Activated naive CD8-positive, alpha-beta T cell treated with anti-CD3 and anti-CD28 coated beads, Interleukin-2, amount 10 ng/mL, durations not matched to agents 7 days and 5 days (primary cell): ENCODE data around the gene EIF3K. TPM values are rescaled to one million over a fixed set of nuclear protein-coding genes. Genes with fewer than 3 reads are reported as not detected.

Experiments used
- ATAC-seq: fragments of 150-1000 bp; cut with Tn5 transposase; one replicate; pipeline ENCODE4 v1.10.0; 2021; ENCODE audit warnings: low read depth, moderate library complexity
- POLR2A ChIA-PET: fragments of 350-600 bp; sonication (Branson Sonifier 250); formaldehyde crosslinking; loops from one replicate; lab custom pipeline; 2021; ENCODE audit warnings: antibody characterized with exemption; lab: Charles Lee
- DNase-seq: peaks from one replicate; pipeline ENCODE4 v3.0.0; 2021
- H3K27ac Mint-ChIP-seq: one replicate; pipeline ENCODE4 v1.8.0; 2022; ENCODE audit warnings: mild to moderate bottlenecking, mixed read lengths
- H3K27me3 Mint-ChIP-seq: one replicate; pipeline ENCODE4 v1.8.0; 2022; ENCODE audit warnings: mild to moderate bottlenecking, moderate library complexity, mixed read lengths
- H3K36me3 Mint-ChIP-seq: one replicate; pipeline ENCODE4 v1.8.0; 2021; ENCODE audit warnings: mild to moderate bottlenecking, mixed read lengths
- H3K4me1 Mint-ChIP-seq: one replicate; pipeline ENCODE4 v1.8.0; 2021; ENCODE audit warnings: mixed read lengths
- H3K4me3 Mint-ChIP-seq: one replicate; pipeline ENCODE4 v1.8.0; 2022; ENCODE audit warnings: mild to moderate bottlenecking, moderate library complexity, mixed read lengths
- H3K9me3 Mint-ChIP-seq: one replicate; pipeline ENCODE4 v1.8.0; 2021; ENCODE audit warnings: mixed read lengths
- total RNA-seq, 2 experiments: library from RNA; stranded (reverse); gene quantifications; one replicate each; pipeline ENCODE4 v1.2.3, GENCODE V29; 2021

Gene EIF3K
- total RNA-seq, 2 experiments from 2014 or later = 307 to 308 TPM

GRCh38 chr19:38667661-38668171, 48.7 kb downstream of the EIF3K start:
- no peak overlapping the region for H3K27ac Mint-ChIP-seq
- ATAC-seq (no peak), DNase-seq (no peak)
- no peaks in the 10 kb centered on the region for H3K27me3 Mint-ChIP-seq
- H3K9me3 Mint-ChIP-seq = no peaks in the 10 kb centered on the region
- peaks cover 59% of the 10 kb centered on the region for H3K4me1 Mint-ChIP-seq
- no peak overlapping the region for H3K4me3 Mint-ChIP-seq
- POLR2A ChIA-PET = interaction anchor here (0.5 to 2.7 kb wide), 3 partner anchors 10 to 34 kb away, joined by 4 to 6 read pairs (median 6); no protein-coding TSS in a partner anchor
- H3K36me3 Mint-ChIP-seq = peaks cover 23% of the 10 kb centered on the region

- H3K27me3 Mint-ChIP-seq = no peaks in the 10 kb centered on the region
- peak overlapping the region; percentile 49 for H3K4me3 Mint-ChIP-seq
- peak overlapping the region; percentile 44 for H3K27ac Mint-ChIP-seq
- peaks cover 50% of the 10 kb centered on the region for H3K4me1 Mint-ChIP-seq
- H3K36me3 Mint-ChIP-seq = peaks cover 22% of the 10 kb centered on the region
- DNase-seq (no peak), ATAC-seq (peak; percentile 15)
- POLR2A ChIA-PET = interaction anchor here (0.5 to 2.7 kb wide), 8 partner anchors 9 to 263 kb away, joined by 3 to 10 read pairs (median 4); no protein-coding TSS in a partner anchor
- H3K9me3 Mint-ChIP-seq = no peaks in the 10 kb centered on the region
Observed at GRCh38 chr19:38669552-38669951, 50.6 kb downstream of the EIF3K start.

GRCh38 chr19:38670921-38671398, 52.0 kb downstream of the EIF3K start:
- no peaks in the 10 kb centered on the region for H3K27me3 Mint-ChIP-seq
- H3K4me1 Mint-ChIP-seq = peaks cover 55% of the 10 kb centered on the region
- no peak overlapping the region for H3K27ac Mint-ChIP-seq
- POLR2A ChIA-PET = no interaction called here
- H3K9me3 Mint-ChIP-seq = no peaks in the 10 kb centered on the region
- H3K36me3 Mint-ChIP-seq = peaks cover 22% of the 10 kb centered on the region
- no peak overlapping the region for H3K4me3 Mint-ChIP-seq
- DNase-seq (no peak), ATAC-seq (no peak)

- DNase-seq (no peak), ATAC-seq (no peak)
- Mint-ChIP-seq H3K27ac (no peak overlapping the region), H3K36me3 (peaks cover 22% of the 10 kb centered on the region), H3K4me1 (peaks cover 54% of the 10 kb centered on the region), H3K4me3 (no peak overlapping the region), H3K27me3 (no peaks in the 10 kb centered on the region), H3K9me3 (no peaks in the 10 kb centered on the region)
- POLR2A ChIA-PET = no interaction called here
Observed at GRCh38 chr19:38671654-38672053, 52.7 kb downstream of the EIF3K start.

GRCh38 chr19:38673030-38673429, 54.0 kb downstream of the EIF3K start:
- Mint-ChIP-seq H3K27ac (no peak overlapping the region), H3K4me1 (peaks cover 58% of the 10 kb centered on the region), H3K4me3 (no peak overlapping the region), H3K36me3 (peaks cover 29% of the 10 kb centered on the region), H3K27me3 (no peaks in the 10 kb centered on the region), H3K9me3 (no peaks in the 10 kb centered on the region)
- DNase-seq (no peak), ATAC-seq (no peak)
- POLR2A ChIA-PET = no interaction called here

GRCh38 chr19:38674388-38675171, 55.6 kb downstream of the EIF3K start:
- no peak for ATAC-seq
- peaks cover 33% of the 10 kb centered on the region for H3K36me3 Mint-ChIP-seq
- H3K27ac Mint-ChIP-seq = no peak overlapping the region

GRCh38 chr19:38675611-38676010, 56.6 kb downstream of the EIF3K start:
- DNase-seq (no peak), ATAC-seq (peak; percentile 37)
- peak overlapping the region; percentile 4 for H3K4me3 Mint-ChIP-seq
- H3K27me3 Mint-ChIP-seq = no peaks in the 10 kb centered on the region
- no peaks in the 10 kb centered on the region for H3K9me3 Mint-ChIP-seq
- peaks cover 53% of the 10 kb centered on the region for H3K4me1 Mint-ChIP-seq
- peaks cover 29% of the 10 kb centered on the region for H3K36me3 Mint-ChIP-seq
- POLR2A ChIA-PET = interaction anchor here (0.5 kb wide), 1 partner anchor 22 kb away, joined by 3 read pairs; no protein-coding TSS in a partner anchor
- no peak overlapping the region for H3K27ac Mint-ChIP-seq

More at GRCh38 chr19:38674388-38675171, 55.6 kb downstream of the EIF3K start:
- POLR2A ChIA-PET = interaction anchor here (0.6 kb wide), 1 partner anchor 86 kb away, joined by 4 read pairs; no protein-coding TSS in a partner anchor
- H3K4me1 Mint-ChIP-seq = peaks cover 55% of the 10 kb centered on the region
- DNase-seq = no peak
- no peaks in the 10 kb centered on the region for H3K27me3 Mint-ChIP-seq
- no peaks in the 10 kb centered on the region for H3K9me3 Mint-ChIP-seq
- no peak overlapping the region for H3K4me3 Mint-ChIP-seq

- Mint-ChIP-seq H3K36me3 (peaks cover 27% of the 10 kb centered on the region), H3K27me3 (no peaks in the 10 kb centered on the region), H3K4me3 (peak overlapping the region; percentile 9), H3K27ac (no peak overlapping the region), H3K9me3 (no peaks in the 10 kb centered on the region), H3K4me1 (peaks cover 57% of the 10 kb centered on the region)
- POLR2A ChIA-PET = no interaction called here
- no peak for DNase-seq
- no peak for ATAC-seq
Observed at GRCh38 chr19:38676023-38676877, 57.3 kb downstream of the EIF3K start.

- H3K4me1 Mint-ChIP-seq = peaks cover 63% of the 10 kb centered on the region
- POLR2A ChIA-PET = interaction anchor here (0.9 to 1.5 kb wide), 3 partner anchors 8 to 30 kb away, joined by 3 to 6 read pairs (median 3); partner anchors contain the start of gene ACTN4
- no peak overlapping the region for H3K27ac Mint-ChIP-seq
- no peaks in the 10 kb centered on the region for H3K9me3 Mint-ChIP-seq
- H3K27me3 Mint-ChIP-seq = no peaks in the 10 kb centered on the region
- no peak for DNase-seq
- H3K36me3 Mint-ChIP-seq = peaks cover 33% of the 10 kb centered on the region
- H3K4me3 Mint-ChIP-seq = peak overlapping the region; percentile 32
- no peak for ATAC-seq
Observed at GRCh38 chr19:38676878-38677646, 58.1 kb downstream of the EIF3K start.

GRCh38 chr19:38678217-38678890, 59.4 kb downstream of the EIF3K start:
- Mint-ChIP-seq H3K36me3 (peaks cover 39% of the 10 kb centered on the region), H3K4me3 (no peak overlapping the region), H3K27ac (no peak overlapping the region), H3K27me3 (no peaks in the 10 kb centered on the region), H3K9me3 (peaks cover 5% of the 10 kb centered on the region), H3K4me1 (peaks cover 71% of the 10 kb centered on the region)
- POLR2A ChIA-PET = interaction anchor here (0.9 to 1.5 kb wide), 3 partner anchors 10 to 31 kb away, joined by 3 to 6 read pairs (median 3); partner anchors contain the start of gene ACTN4
- ATAC-seq (no peak), DNase-seq (no peak)

- no peak overlapping the region for H3K27ac Mint-ChIP-seq
- H3K4me3 Mint-ChIP-seq = no peak overlapping the region
- ATAC-seq (no peak), DNase-seq (no peak)
- H3K4me1 Mint-ChIP-seq = peaks cover 74% of the 10 kb centered on the region
- POLR2A ChIA-PET = interaction anchor here (1.0 to 1.5 kb wide), 2 partner anchors 10 to 22 kb away, joined by 3 to 6 read pairs; no protein-coding TSS in a partner anchor
- peaks cover 5% of the 10 kb centered on the region for H3K9me3 Mint-ChIP-seq
- H3K36me3 Mint-ChIP-seq = peaks cover 40% of the 10 kb centered on the region
- H3K27me3 Mint-ChIP-seq = no peaks in the 10 kb centered on the region
Observed at GRCh38 chr19:38678891-38679494, 60.0 kb downstream of the EIF3K start.
